Neuronal stem cell (in vitro differentiated cells): ENCODE measurements around the gene MMP27.
A peak's percentile ranks its signal among the peaks of the same experiment; 100 is the strongest.

Source experiments
- DNase-seq: peaks from one replicate; pipeline ENCODE4 v3.0.0-alpha.2; 2013; ENCODE audit warnings: low spot score
- H2AFZ ChIP-seq: one replicate; pipeline ENCODE4 v1.6.1; 2013; ENCODE audit warnings: mild to moderate bottlenecking, low read length, inconsistent platforms
- H2AK5ac ChIP-seq: 2 replicates; pipeline ENCODE4 v1.6.1; 2013; ENCODE audit warnings: low read depth, mild to moderate bottlenecking, inconsistent platforms, low read length, moderate library complexity, mixed read lengths
- H2BK120ac ChIP-seq: 2 replicates; pipeline ENCODE4 v1.6.1; 2013; ENCODE audit warnings: low read depth, mild to moderate bottlenecking, inconsistent platforms, low read length, moderate library complexity, mixed read lengths
- H2BK12ac ChIP-seq: one replicate; pipeline ENCODE4 v1.6.1; 2013; ENCODE audit warnings: low read length, inconsistent platforms
- H2BK15ac ChIP-seq: 2 replicates; pipeline ENCODE4 v1.6.1; 2013; ENCODE audit warnings: mild to moderate bottlenecking, low read length, inconsistent platforms, mixed read lengths
- H2BK5ac ChIP-seq: one replicate; pipeline ENCODE4 v1.6.1; 2013; ENCODE audit warnings: inconsistent platforms, mild to moderate bottlenecking, low read length, moderate library complexity
- H3K14ac ChIP-seq: one replicate; pipeline ENCODE4 v1.6.1; 2013; ENCODE audit warnings: low read length, inconsistent platforms
- H3K18ac ChIP-seq: 2 replicates; pipeline ENCODE4 v1.6.1; 2013; ENCODE audit warnings: low read length, inconsistent platforms
- H3K23ac ChIP-seq: 2 replicates; pipeline ENCODE4 v1.6.1; 2013; ENCODE audit warnings: low read depth, mild to moderate bottlenecking, mixed read lengths, low read length, inconsistent platforms; ENCODE audit not compliant: poor library complexity
- H3K27ac ChIP-seq: replicated peaks from 3 replicates; pipeline ENCODE4 v1.5.1; 2013; ENCODE audit warnings: low read length, inconsistent platforms
- H3K27me3 ChIP-seq, 3 experiments: 2 replicates each; pipeline ENCODE4 v1.6.1; 2013; ENCODE audit warnings: low read length in 3 of 3, mild to moderate bottlenecking in 2 of 3, inconsistent platforms in 1 of 3, low read depth in 1 of 3, mixed read lengths in 1 of 3, moderate library complexity in 1 of 3; ENCODE audit not compliant: control insufficient read depth in 3 of 3, insufficient read depth in 3 of 3
- H3K36me3 ChIP-seq, 2 donors: replicated peaks in 1 of 2; 2 replicates each; pipeline ENCODE4 v1.6.1; 2013; ENCODE audit warnings: low read length in 2 of 2; ENCODE audit not compliant: control insufficient read depth in 2 of 2, insufficient read depth in 2 of 2
- H3K4ac ChIP-seq: 2 replicates; pipeline ENCODE4 v1.6.1; 2013; ENCODE audit warnings: inconsistent platforms, mild to moderate bottlenecking, low read length, moderate library complexity
- H3K4me1 ChIP-seq, 2 donors: 1 replicate in 1 of 2; 2 replicates in 1 of 2; pipeline ENCODE4 v1.6.1; 2013; ENCODE audit warnings: low read length in 2 of 2, low read depth in 1 of 2; ENCODE audit not compliant: control insufficient read depth in 2 of 2, insufficient read depth in 1 of 2
- H3K4me2 ChIP-seq: one replicate; pipeline ENCODE4 v1.6.1; 2013; ENCODE audit warnings: mild to moderate bottlenecking, low read length, inconsistent platforms; ENCODE audit not compliant: insufficient read depth, poor library complexity, severe bottlenecking
- H3K4me3 ChIP-seq, 2 donors: 2 replicates each; pipeline ENCODE4 v1.5.1; 2013; ENCODE audit warnings: low read length in 2 of 2, mild to moderate bottlenecking in 2 of 2, inconsistent platforms in 1 of 2, moderate library complexity in 1 of 2
- H3K79me1 ChIP-seq: one replicate; pipeline ENCODE4 v1.6.1; 2013; ENCODE audit warnings: low read depth, mild to moderate bottlenecking, inconsistent platforms, low read length, moderate library complexity
- H3K9ac ChIP-seq: one replicate; pipeline ENCODE4 v1.6.1; 2013; ENCODE audit warnings: mild to moderate bottlenecking, low read depth, low read length, inconsistent platforms; ENCODE audit not compliant: poor library complexity
- H3K9me3 ChIP-seq, 2 donors: replicated peaks in 1 of 2; 2 replicates each; pipeline versions ENCODE3 to v1.6.1; 2013; ENCODE audit warnings: low read length in 2 of 2, mild to moderate bottlenecking in 2 of 2, inconsistent platforms in 1 of 2, low read depth in 1 of 2, mixed read lengths in 1 of 2, moderate library complexity in 1 of 2; ENCODE audit not compliant: control insufficient read depth in 2 of 2, insufficient read depth in 1 of 2
- H4K8ac ChIP-seq: one replicate; pipeline ENCODE4 v1.6.1; 2013; ENCODE audit warnings: low read depth, mild to moderate bottlenecking, inconsistent platforms, low read length, moderate library complexity
- H4K91ac ChIP-seq: one replicate; pipeline ENCODE4 v1.6.1; 2013; ENCODE audit warnings: low read length, low read depth, mild to moderate bottlenecking, inconsistent platforms; ENCODE audit not compliant: poor library complexity
- WGBS, 2 donors: extraction: QIAGEN DNeasy Blood & Tissue Kit; methylation state at CpG; one replicate each; pipeline ENCODE4 v1.1.7; 2013; ENCODE audit warnings: missing lambda C conversion rate in 2 of 2, mixed read lengths in 1 of 2; ENCODE audit not compliant: insufficient read length in 2 of 2, insufficient replicate concordance in 1 of 2; ENCODE audit errors: extremely low coverage in 2 of 2; 5-methylcytosine and 5-hydroxymethylcytosine counted together

MMP27 gene

GRCh38 chr11:102729849-102730815 is 24.6 kb upstream of the MMP27 start:
- Histone ChIP-seq H3K27me3 (no peaks in the 10 kb centered on the region), H3K9ac (no peak overlapping the region), H2BK5ac (no peak overlapping the region), H2AFZ (peak overlapping the region; percentile 27), H3K23ac (no peak overlapping the region), H3K14ac (peak overlapping the region; percentile 94), H3K9me3 (peaks cover 0 to 2% of the 10 kb centered on the region in 2 donors), H3K4me3 (no peak overlapping the region), H3K18ac (no peak overlapping the region), H4K91ac (no peak overlapping the region), H4K8ac (no peak overlapping the region), H3K27ac (no peak overlapping the region), H3K4ac (no peak overlapping the region), H2AK5ac (no peak overlapping the region), H3K79me1 (peaks cover 3% of the 10 kb centered on the region), H2BK120ac (no peak overlapping the region), H2BK15ac (no peak overlapping the region), H3K4me2 (no peak overlapping the region), H3K4me1 (peaks cover 0 to 1% of the 10 kb centered on the region in 2 donors), H3K36me3 (peaks cover 0 to 2% of the 10 kb centered on the region in 2 donors), H2BK12ac (no peak overlapping the region)
- WGBS, 2 donors = 100% methylated on average over 1 of the region's 9 CpGs; no CpG with 5 or more reads in 1 of the 2 donors
- no peak for DNase-seq

- no peak overlapping the region for H3K14ac ChIP-seq
Observed at GRCh38 chr11:102727890-102728289, 22.3 kb upstream of the MMP27 start.

GRCh38 chr11:102724904-102725500 is 19.4 kb upstream of the MMP27 start, which contains the start of gene MMP8:
Gene MMP8 (minus strand): TSS chr11:102724954. CDS start chr11:102724855, 99 bp downstream.
- no peak within 1 kb of the TSS for H2AK5ac ChIP-seq
- no peak within 1 kb of the TSS for H3K27ac ChIP-seq
- H2BK15ac ChIP-seq = no peak within 1 kb of the TSS
- H3K9me3 ChIP-seq = no peaks in the 10 kb centered on the region
- H3K4me3 ChIP-seq = no peak within 1 kb of the TSS
- H3K27me3 ChIP-seq = no peaks in the 10 kb centered on the region
- H3K4me1 ChIP-seq = no peaks in the 10 kb centered on the region
- H2AFZ ChIP-seq = no peak within 1 kb of the TSS
- no peak within 1 kb of the TSS for H2BK120ac ChIP-seq
- no peaks in the 10 kb centered on the region for H3K36me3 ChIP-seq
- DNase-seq = no peak
- H3K14ac ChIP-seq = no peak within 1 kb of the TSS
- no peak within 1 kb of the TSS for H4K8ac ChIP-seq
- no peak within 1 kb of the TSS for H3K4me2 ChIP-seq
- no peak within 1 kb of the TSS for H3K18ac ChIP-seq
- H3K4ac ChIP-seq = no peak within 1 kb of the TSS
- no peak within 1 kb of the TSS for H4K91ac ChIP-seq
- H3K79me1 ChIP-seq = no peaks in the 10 kb centered on the region
- no peak within 1 kb of the TSS for H2BK12ac ChIP-seq
- H3K9ac ChIP-seq = no peak within 1 kb of the TSS
- no CpG with 5 or more reads among the region's 2 CpGs for WGBS, 2 donors
- H3K23ac ChIP-seq = no peak within 1 kb of the TSS
- no peak within 1 kb of the TSS for H2BK5ac ChIP-seq

More at GRCh38 chr11:102727890-102728289, 22.3 kb upstream of the MMP27 start:
- Histone ChIP-seq H3K36me3 (peaks cover 0 to 2% of the 10 kb centered on the region in 2 donors), H3K9ac (no peak overlapping the region), H3K23ac (no peak overlapping the region), H3K9me3 (peaks cover 0 to 2% of the 10 kb centered on the region in 2 donors), H2AFZ (no peak overlapping the region), H2BK15ac (no peak overlapping the region), H3K4ac (no peak overlapping the region), H3K27ac (no peak overlapping the region), H2BK5ac (no peak overlapping the region), H4K91ac (no peak overlapping the region), H2BK120ac (no peak overlapping the region), H2BK12ac (no peak overlapping the region), H3K27me3 (no peaks in the 10 kb centered on the region), H3K18ac (no peak overlapping the region), H2AK5ac (no peak overlapping the region), H3K79me1 (peaks cover 3% of the 10 kb centered on the region), H3K4me1 (peaks cover 0 to 1% of the 10 kb centered on the region in 2 donors), H3K4me3 (no peak overlapping the region), H4K8ac (no peak overlapping the region), H3K4me2 (no peak overlapping the region)
- DNase-seq = no peak
- no CpG with 5 or more reads among the region's 2 CpGs for WGBS, 2 donors

GRCh38 chr11:102722821-102723220 is 17.3 kb upstream of the MMP27 start:
- no peak overlapping the region for H3K4me3 ChIP-seq
- no peak overlapping the region for H3K4ac ChIP-seq
- H3K4me2 ChIP-seq = no peak overlapping the region
- H4K91ac ChIP-seq = no peak overlapping the region
- no peak overlapping the region for H2BK15ac ChIP-seq
- no peak overlapping the region for H3K14ac ChIP-seq
- H2BK12ac ChIP-seq = no peak overlapping the region
- H2AFZ ChIP-seq = no peak overlapping the region
- no peak overlapping the region for H2AK5ac ChIP-seq
- no peak overlapping the region for H3K18ac ChIP-seq
- H3K27ac ChIP-seq = no peak overlapping the region
- H2BK5ac ChIP-seq = no peak overlapping the region
- H3K79me1 ChIP-seq = no peaks in the 10 kb centered on the region
- H3K27me3 ChIP-seq = no peaks in the 10 kb centered on the region
- H3K9me3 ChIP-seq = no peaks in the 10 kb centered on the region
- no peaks in the 10 kb centered on the region for H3K4me1 ChIP-seq
- H3K9ac ChIP-seq = no peak overlapping the region
- H3K36me3 ChIP-seq = no peaks in the 10 kb centered on the region
- H2BK120ac ChIP-seq = no peak overlapping the region
- no peak overlapping the region for H4K8ac ChIP-seq
- DNase-seq = no peak
- H3K23ac ChIP-seq = no peak overlapping the region
